HG02642 (cell line): ENCODE data around the gene BRD7.

ENCODE experiments used
- ATAC-seq: cut with Tn5 transposase; IDR thresholded peaks from one replicate; pipeline ENCODE4 v1.9.1; 2021; ENCODE audit warnings: mild to moderate bottlenecking; ENCODE audit not compliant: unreplicated experiment, poor library complexity

The BRD7 gene

GRCh38 chr16:50275428-50276325 is 93.1 kb downstream of the BRD7 start:
- ATAC-seq = no peak

GRCh38 chr16:50275098-50275415 is 93.7 kb downstream of the BRD7 start:
- no peak for ATAC-seq

- ATAC-seq = peak; percentile 48
Measured at GRCh38 chr16:50274326-50275097, 94.3 kb downstream of the BRD7 start.

- ATAC-seq = peak; percentile 67
Measured at GRCh38 chr16:50273888-50274325, 94.9 kb downstream of the BRD7 start.

- no peak for ATAC-seq
Measured at GRCh38 chr16:50273382-50273690, 95.5 kb downstream of the BRD7 start.

- ATAC-seq = no peak
Measured at GRCh38 chr16:50272687-50273381, 96.0 kb downstream of the BRD7 start.

GRCh38 chr16:50272111-50272571 is 96.6 kb downstream of the BRD7 start:
- ATAC-seq = no peak

- ATAC-seq = no peak
Measured at GRCh38 chr16:50271148-50272041, 97.4 kb downstream of the BRD7 start.

GRCh38 chr16:50270510-50271147 is 98.2 kb downstream of the BRD7 start:
- no peak for ATAC-seq

GRCh38 chr16:50269769-50270509 is 98.8 kb downstream of the BRD7 start:
- ATAC-seq = no peak

GRCh38 chr16:50269061-50269705 is 99.6 kb downstream of the BRD7 start:
- ATAC-seq = no peak

- no peak for ATAC-seq
Measured at GRCh38 chr16:50268352-50268751, 100.4 kb downstream of the BRD7 start.

- ATAC-seq = no peak
Measured at GRCh38 chr16:50267651-50268050, 101.1 kb downstream of the BRD7 start.

GRCh38 chr16:50267151-50267631 is 101.6 kb downstream of the BRD7 start:
- ATAC-seq = no peak

GRCh38 chr16:50266337-50267091 is 102.3 kb downstream of the BRD7 start, which contains the start of gene ADCY7:
Gene ADCY7 (plus strand): TSS chr16:50266551. CDS start chr16:50288180, 21,629 bp downstream.
- peak; percentile 82 for ATAC-seq
